ES-I3 (cell line): ENCODE results near the gene SHANK2.

Experiments used
- H3K36me3 ChIP-seq: 2 replicates; pipeline ENCODE4 v1.6.1; 2013; ENCODE audit warnings: mild to moderate bottlenecking, low read length, control low read depth, moderate library complexity; ENCODE audit not compliant: insufficient read depth
- H3K4me1 ChIP-seq: 2 replicates; pipeline ENCODE4 v1.6.1; 2013; ENCODE audit warnings: mild to moderate bottlenecking, control low read depth, low read length; ENCODE audit not compliant: insufficient read depth
- H3K9ac ChIP-seq: 2 replicates; pipeline ENCODE4 v1.6.1; 2013; ENCODE audit warnings: low read depth, mild to moderate bottlenecking, low read length, moderate library complexity
- H3K9me3 ChIP-seq: 2 replicates; pipeline ENCODE4 v1.6.1; 2013; ENCODE audit warnings: mild to moderate bottlenecking, low read length, moderate library complexity; ENCODE audit not compliant: control insufficient read depth, insufficient read depth

The SHANK2 gene

DNA sequence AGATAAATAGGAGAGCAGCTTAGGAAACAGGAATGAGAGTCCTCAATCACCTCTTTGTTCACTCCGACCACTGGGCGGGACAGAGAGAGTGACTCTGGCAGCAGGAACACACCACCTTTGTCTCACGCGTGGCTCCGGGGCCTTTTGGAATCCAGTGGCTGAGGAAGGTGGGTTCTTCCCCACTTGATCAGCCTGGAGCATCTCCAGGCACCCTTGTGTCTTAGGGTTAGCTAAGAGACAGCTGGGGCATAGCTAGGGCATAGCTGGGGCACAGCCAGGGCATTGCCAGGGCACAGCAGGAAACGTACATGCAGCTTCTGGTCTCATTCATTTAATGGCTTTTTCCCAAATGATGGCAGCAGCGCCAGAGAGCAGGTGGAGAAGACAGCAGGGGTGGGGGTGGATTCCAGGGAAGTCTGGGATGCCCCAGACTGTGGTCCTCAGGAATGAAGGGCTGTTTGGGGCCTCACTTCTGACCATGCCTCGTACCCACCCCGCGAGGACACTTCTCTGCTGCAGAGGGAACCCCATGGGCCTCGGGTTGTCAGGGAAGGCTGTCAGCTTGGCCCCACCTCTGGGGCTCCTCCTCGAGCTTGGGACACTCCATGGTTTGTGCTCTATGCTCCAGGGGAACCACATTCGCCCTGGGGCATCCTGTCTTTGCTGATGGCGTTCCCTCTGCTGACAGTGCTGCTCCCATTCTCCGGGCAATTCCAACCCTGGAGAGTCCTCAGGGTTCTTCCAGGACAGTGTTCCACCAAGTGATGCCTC is 30.4 kb upstream of the SHANK2 start:
- no peaks in the 10 kb centered on the region for H3K4me1 ChIP-seq
- H3K9ac ChIP-seq = no peak overlapping the region
- H3K36me3 ChIP-seq = no peaks in the 10 kb centered on the region
- H3K9me3 ChIP-seq = no peaks in the 10 kb centered on the region

DNA sequence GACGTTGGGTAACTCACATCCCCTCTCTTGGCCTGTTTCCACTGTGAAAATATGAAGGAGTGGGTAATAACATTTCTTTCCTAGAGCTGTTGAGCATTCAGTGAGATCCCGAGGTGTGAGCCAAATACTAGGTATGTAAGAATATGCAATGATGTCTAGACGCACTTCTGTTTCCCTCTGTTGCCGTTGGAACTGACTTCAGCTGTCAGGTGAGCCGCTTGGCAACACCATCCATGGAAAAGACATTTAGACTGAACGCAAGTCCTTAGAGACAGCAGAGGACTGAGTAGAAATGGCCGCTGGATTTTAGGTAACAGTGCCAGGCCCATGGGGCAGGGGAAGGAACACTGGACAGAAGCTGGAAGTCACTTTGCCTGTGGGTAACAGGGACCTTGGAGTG is 29.5 kb upstream of the SHANK2 start:
- Histone ChIP-seq H3K4me1 (no peaks in the 10 kb centered on the region), H3K9ac (no peak overlapping the region), H3K9me3 (no peaks in the 10 kb centered on the region), H3K36me3 (no peaks in the 10 kb centered on the region)

DNA sequence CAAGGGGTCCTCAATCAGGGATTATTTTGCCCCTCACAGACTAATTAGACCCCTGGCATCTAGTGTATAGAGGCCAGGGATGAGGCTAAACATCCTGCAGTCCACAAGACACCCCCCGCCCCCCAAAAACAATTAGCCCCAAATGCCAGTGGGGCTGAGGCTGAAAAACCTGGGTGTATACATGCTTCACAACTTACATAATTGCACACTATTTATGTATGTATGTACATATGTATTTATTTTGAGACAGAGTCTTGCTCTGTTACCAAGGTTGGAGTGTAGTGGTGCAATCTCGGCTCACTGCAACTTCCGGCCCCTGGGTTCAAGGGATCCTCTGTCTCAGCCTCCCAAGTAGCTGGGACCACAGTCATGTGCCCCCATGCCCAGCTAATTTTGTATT is 28.8 kb upstream of the SHANK2 start:
- H3K9me3 ChIP-seq = no peaks in the 10 kb centered on the region
- H3K36me3 ChIP-seq = no peaks in the 10 kb centered on the region
- H3K9ac ChIP-seq = no peak overlapping the region
- H3K4me1 ChIP-seq = no peaks in the 10 kb centered on the region

DNA sequence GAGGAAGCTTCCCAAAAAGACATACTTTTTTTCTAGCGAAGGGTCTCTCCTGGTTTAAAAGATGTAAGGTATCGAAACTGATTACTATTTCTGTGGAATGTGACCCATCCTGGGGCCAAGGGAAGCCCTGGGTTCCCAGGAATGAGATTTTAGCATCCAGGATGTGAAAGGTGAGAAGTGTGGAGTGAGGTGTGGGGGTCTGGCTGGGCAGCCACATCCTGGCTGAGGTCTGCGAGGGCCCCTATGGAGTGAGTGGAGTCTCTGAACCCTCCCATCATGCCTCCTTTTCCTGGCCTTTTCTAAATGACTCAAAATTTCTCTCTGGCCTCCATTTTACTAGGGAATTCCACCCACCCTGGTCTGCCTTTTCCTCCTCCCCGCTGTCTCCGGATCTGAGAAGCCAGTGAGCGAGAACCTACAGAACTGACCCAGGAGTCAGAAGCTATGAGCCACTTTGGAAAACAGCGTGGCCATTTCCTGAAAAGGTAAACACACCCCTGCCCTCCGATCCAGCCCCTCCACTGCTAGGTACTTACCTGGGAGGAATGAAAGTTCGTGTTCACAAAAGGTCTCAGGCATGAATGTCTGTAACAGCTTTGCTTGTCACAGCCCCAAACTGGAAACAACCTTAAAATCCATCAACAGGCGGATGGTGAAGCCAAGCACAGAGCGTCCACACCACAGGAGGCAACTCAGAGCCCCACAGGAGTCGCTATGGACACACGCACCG is 27.7 kb upstream of the SHANK2 start:
- Histone ChIP-seq H3K9me3 (no peaks in the 10 kb centered on the region), H3K9ac (no peak overlapping the region), H3K36me3 (no peaks in the 10 kb centered on the region), H3K4me1 (no peaks in the 10 kb centered on the region)

DNA sequence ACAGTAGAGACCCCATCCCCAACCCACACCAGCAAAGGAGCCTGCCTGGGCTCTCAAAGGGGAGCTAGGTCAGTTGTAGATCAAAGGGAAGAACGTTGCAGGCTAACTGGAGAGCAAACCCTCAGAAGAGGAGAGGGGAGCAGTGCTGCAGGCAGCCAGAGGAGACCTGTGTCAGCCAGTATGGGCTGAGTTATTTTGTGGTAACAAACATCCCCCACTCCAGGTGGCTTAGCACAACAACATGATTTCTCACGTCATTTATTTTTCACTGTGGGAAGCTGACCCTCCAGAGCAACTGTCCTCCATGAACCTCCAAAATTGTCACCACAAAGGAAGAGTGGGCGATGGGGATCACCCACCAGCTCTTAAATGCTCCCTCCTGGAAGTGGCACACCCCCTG is 19.8 kb upstream of the SHANK2 start:
- H3K36me3 ChIP-seq = no peaks in the 10 kb centered on the region
- H3K9me3 ChIP-seq = peaks cover 5% of the 10 kb centered on the region
- no peaks in the 10 kb centered on the region for H3K4me1 ChIP-seq
- no peak overlapping the region for H3K9ac ChIP-seq

DNA sequence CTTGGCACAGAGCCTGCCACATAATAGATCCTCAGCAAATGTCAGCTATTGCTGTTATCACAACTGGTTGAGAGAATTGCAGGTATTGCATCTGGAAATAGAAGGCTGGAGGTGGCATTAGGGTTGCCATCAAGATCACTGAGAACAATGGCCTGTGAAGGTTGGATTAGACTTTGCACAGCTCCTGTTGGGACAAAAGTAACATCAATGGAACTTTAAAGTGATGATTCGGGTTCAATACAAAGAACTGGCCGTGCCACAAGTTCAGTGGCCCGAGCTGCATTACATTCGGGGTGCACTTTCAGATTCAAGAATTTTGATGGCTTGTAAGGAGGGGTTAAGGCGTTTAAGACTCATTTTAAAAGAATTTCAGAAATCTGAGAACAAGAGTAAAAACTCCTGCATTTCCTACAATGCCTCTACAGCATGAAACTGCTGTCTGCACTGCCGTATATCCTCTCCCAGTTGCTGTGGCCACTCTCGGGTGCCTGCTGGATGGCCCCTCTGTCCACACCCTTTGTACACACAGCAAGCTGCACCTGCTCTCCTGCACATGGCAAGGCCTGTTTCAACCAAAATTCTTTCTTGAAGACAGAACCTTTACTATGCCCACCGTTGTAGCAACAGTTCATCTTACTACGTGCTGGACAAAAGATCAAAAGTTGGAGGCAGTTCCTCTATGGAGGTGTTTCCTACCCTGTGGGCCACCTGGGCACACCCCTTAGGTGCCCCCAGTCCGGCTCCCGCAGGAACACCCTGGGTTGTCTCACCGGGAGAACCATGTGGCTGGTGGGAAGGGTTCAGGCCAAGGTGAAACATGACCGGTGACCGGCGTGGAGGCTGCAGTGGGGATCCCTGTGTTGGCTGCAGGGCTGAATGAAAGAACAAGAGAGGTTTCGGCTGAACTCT is 17.5 kb upstream of the SHANK2 start:
- Histone ChIP-seq H3K36me3 (no peaks in the 10 kb centered on the region), H3K9me3 (peaks cover 5% of the 10 kb centered on the region), H3K4me1 (peaks cover 10% of the 10 kb centered on the region; the same call in 1 of the 2 replicates), H3K9ac (no peak overlapping the region)

DNA sequence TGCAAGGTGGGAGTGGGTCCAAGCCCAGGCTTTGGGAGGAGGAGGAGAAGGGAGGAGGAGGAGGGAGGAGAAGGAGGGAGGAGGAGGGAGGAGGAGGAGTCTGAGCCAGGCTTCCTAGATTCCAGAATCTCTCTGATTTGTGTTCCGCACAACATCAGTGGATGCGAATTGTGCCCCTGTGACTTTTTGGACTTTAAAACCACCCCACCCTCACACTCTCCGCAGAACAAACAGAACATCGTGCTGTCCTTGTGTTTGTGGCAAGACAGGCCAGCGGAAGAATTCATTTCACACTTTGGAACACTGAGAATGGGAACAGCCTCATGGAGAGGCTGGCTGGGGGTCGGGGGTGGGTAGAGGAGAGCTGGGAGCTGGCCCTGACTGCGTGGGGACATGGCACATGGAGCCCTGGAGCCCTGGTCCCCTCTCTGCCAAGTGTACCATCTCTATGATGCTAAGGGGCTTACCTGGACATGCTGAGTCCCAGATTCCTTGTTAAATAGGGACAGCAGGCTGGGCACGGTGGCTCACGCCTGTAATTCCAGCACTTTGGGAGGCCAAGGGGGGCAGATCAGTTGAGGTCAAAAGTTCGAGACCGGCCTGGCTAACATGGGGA is 16.4 kb upstream of the SHANK2 start:
- H3K9ac ChIP-seq = no peak overlapping the region
- H3K36me3 ChIP-seq = no peaks in the 10 kb centered on the region
- no peaks in the 10 kb centered on the region; the same call in none of the 2 replicates for H3K9me3 ChIP-seq
- peaks cover 10% of the 10 kb centered on the region; the same call in 1 of the 2 replicates for H3K4me1 ChIP-seq

DNA sequence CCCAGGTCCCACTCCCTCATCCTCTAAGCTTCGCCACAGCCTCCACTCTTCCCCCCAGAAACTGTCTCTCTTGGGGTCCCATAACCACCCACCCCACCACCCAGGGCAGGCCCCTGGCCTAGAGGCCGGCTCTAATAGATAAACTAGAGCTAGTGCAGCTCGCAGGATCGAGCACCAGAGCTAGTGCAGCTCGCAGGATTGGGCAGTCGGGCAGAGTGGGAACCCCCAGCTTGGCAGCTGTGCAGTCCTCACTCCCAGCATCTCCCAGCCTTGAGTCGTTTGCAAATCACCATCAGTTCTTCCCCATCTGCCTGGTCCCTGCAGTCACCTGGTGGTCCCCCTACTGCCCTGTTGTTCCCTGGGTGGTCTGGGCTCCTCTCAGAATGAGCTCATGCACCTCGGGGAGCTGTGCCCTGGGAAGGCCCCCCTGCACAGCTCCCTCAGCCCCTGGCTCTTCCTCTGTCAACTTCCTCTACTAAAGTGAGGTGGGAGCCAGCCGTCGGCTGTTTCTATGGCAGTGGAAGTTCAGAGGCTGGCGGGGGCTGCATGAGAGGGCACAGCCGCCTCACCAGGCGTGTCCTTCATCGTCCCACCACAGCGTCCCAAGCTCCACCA is 15.5 kb upstream of the SHANK2 start:
- H3K4me1 ChIP-seq = peaks cover 10% of the 10 kb centered on the region; the same call in 1 of the 2 replicates
- H3K36me3 ChIP-seq = no peaks in the 10 kb centered on the region
- no peaks in the 10 kb centered on the region; the same call in 1 of the 2 replicates for H3K9me3 ChIP-seq
- H3K9ac ChIP-seq = no peak overlapping the region

DNA sequence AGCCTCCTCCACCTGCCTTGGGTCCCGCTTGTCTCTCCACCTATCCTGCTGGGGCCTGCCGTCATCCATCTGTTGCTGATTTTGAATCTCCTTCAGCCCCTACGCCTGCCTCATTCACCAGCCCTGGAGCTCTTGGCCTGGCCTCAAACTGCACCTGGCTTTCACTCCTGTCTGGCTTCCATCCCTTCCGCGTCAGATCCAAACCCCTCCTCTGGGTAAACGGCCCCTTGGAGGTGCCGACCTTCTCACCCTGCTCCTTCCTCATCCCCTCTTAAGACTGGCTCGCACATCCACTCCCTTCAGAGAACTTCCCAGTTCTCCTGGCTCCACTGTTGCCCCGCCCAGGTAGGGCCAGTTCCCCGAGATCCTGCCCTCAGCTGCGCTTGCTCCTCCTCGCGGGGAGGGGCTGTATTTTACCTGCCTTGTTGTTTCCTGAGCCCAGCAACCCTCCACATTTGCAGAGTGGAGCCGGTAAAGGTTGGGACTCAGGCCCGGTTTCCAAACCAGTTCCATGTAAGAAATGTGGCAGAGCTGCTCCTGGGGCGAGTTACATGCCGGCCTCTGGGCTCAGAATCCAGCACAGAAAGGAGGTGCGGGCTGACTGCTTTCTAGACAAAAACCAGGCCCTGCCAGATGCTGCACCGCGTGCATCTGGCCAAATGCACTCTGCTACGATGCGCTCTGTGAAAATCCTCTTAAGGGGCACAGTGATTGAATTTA is 13.9 kb upstream of the SHANK2 start:
- Histone ChIP-seq H3K9ac (peak overlapping the region; percentile 18; the same call in 1 of the 2 replicates), H3K9me3 (no peaks in the 10 kb centered on the region), H3K4me1 (peaks cover 10% of the 10 kb centered on the region; the same call in 1 of the 2 replicates), H3K36me3 (no peaks in the 10 kb centered on the region)

DNA sequence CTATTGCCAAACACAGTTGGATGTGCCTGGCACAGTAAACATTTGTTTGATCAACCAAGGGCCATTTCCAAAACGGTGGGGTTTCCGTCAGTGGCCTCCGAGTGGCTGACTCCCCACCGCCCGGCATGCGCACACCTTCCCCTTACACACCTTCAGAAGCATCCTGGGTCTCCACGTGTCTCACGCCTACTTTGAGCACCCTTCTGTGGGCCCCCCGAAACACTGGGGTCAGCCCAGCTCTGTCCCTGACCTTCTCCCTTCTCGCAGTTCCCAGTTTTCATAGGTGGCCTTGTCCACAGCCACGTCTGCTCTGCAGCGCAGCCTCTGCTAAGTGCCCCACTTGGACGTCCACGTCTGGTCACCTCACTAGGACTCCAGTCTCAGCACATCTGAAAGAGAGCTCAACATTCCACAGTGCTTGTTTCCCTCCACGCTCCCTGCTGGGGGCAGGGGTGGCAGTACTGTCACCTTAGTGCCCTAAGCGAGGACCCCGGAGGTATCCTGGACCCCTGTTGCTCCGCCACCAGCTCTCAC is 13.2 kb upstream of the SHANK2 start:
- H3K36me3 ChIP-seq = no peaks in the 10 kb centered on the region
- 0 out of 2 replicates have a peak overlapping the region, but pooled peaks have one; percentile 18 for H3K9ac ChIP-seq
- peaks cover 10% of the 10 kb centered on the region; the same call in 1 of the 2 replicates for H3K4me1 ChIP-seq
- no peaks in the 10 kb centered on the region for H3K9me3 ChIP-seq

DNA sequence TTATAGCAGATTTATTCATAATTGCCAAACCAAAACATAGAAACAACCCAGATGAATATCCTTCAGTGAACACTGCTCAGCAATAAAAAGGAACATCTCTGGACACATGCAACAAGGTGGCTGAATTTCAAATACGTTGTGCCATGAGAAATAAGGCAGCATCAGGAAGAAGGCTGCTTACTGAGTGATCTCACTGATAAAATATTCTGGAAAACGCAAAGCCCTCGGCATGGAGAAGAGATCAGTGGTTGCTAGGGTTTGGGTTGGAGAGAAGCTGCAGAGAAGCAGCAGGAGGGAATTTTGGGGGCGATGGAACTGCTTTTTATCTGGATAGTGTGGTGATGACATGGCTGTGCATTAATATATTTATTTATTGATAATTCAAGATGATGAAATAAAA is 11.0 kb upstream of the SHANK2 start:
- Histone ChIP-seq H3K36me3 (no peaks in the 10 kb centered on the region), H3K4me1 (peaks cover 10% of the 10 kb centered on the region; the same call in 1 of the 2 replicates), H3K9ac (no peak overlapping the region), H3K9me3 (peaks cover 3% of the 10 kb centered on the region; the same call in 1 of the 2 replicates)

DNA sequence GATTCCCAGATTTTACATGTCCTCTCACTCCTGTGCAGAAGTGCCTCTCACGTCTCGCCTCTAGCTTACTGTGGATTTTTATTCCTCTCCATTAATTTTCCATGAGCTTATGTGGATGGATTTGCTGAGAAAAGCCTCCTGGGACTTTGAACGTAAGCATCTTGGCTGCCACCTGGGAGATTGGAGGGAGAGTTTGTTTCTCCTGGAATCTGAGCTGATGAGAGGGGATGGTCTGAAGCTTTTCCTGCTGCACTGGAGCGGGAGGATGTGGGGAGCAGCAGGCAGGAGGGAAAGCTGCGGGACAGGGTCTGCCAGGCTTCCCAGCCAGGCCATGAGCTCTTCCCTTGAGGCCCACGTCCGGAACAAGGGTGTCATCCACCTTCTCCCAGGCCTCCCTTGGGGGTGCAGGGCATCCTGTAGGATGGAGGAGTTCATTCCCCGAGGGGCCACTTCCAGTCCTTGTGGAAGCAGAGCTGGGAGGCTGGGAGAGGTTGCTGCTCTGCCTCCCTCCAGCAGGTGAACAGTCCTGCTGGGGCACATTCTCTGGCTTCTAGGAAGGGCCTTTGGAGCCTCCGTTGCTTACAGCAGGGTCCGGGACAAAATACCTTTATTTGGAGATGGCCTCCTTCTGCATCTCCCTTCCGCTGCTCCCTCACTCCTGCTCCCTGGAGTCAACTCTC is 3.6 kb upstream of the SHANK2 start:
- Histone ChIP-seq H3K9ac (no peak overlapping the region), H3K9me3 (peaks cover 5% of the 10 kb centered on the region; the same call in 1 of the 2 replicates), H3K4me1 (peaks cover 10% of the 10 kb centered on the region), H3K36me3 (no peaks in the 10 kb centered on the region)
